AG08396 (cell line): ENCODE results near the gene SLC35B2.
A peak's percentile ranks its signal among the peaks of the same experiment; 100 is the strongest.
"Not testable (repeated sequence)": the region's sequence is repeated elsewhere in the genome, so short reads cannot be mapped to it uniquely, and the experiment has no call there.

Experiments
- DNase-seq: peaks from one replicate; pipeline ENCODE4 v3.0.0; 2012; ENCODE audit warnings: low spot score, mixed read lengths

The SLC35B2 gene

DNA sequence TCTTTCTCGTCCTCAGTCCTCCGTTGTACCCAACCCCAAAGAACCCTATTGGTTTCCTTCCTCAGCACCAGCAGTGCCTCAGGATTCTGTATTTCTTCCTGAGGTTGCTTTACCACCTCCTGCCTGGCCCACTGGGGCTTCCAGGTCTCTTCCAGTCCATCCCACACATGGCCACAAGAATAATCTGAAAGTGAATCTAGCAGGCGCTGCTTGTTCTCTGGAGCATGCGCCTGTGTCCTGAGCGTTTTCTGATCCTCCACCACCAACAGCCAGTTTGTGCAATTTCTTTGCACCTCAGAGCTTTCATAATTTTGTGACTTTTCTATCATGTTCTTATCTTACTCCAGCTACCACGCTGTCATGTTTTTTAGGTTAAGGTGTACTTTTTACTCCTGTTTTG lies 22.1 kb downstream of the SLC35B2 start:
- DNase-seq = no peak

DNA sequence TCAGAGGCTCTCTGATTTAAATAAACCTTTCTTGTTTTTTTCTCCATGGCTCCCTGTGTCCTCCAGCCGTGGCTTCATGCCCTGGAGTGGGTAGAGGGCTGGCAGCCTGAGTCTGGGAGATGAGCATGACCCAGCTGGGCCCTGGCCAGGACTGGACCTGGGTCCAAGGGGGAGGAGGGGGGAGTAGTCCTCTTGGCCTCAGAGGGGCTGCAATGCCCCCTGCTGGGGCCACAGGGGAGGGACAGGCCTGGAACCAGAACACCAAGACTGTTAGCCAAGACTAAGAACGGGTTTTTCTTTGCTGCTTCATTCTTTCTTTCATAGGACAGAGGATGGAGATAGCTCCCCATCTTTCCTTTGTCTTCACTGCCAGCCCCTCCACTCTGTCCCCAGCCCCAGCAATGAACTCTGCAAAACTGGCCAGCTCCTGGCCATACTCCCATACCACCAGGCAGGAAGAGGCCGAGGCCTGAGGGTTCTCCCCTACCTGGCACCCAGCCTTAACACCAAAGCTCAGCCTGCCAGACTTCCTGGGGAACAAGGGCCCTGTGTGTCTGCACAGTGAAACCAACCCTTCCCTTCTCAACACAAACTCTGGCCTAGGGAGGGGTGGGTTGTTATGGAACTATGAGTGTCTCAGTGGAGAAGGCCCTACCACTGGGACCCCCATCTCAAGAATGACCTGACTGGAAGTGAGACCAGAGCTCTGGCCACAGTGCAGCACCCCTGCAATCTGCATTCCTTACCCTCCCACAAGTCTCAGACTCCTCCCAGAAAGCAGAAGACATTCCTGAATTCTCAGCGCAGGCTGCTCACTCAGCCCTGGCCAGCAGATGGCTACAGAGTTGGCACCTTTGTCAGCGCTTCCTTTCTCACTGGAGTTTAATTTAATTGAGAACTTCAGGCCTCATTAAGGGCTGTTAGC lies 23.0 kb downstream of the SLC35B2 start:
- DNase-seq = peak; percentile 85

- DNase-seq = no peak
These were observed 23.7 kb downstream of the SLC35B2 start for GRCh38 chr6:44233567-44234100.

- no peak for DNase-seq
These were observed 24.4 kb downstream of the SLC35B2 start for GRCh38 chr6:44232676-44233566.

GRCh38 chr6:44231426-44231825 lies 25.9 kb downstream of the SLC35B2 start:
- DNase-seq = not testable (repeated sequence)

GRCh38 chr6:44230034-44230675 lies 27.2 kb downstream of the SLC35B2 start:
- DNase-seq = no peak

DNA sequence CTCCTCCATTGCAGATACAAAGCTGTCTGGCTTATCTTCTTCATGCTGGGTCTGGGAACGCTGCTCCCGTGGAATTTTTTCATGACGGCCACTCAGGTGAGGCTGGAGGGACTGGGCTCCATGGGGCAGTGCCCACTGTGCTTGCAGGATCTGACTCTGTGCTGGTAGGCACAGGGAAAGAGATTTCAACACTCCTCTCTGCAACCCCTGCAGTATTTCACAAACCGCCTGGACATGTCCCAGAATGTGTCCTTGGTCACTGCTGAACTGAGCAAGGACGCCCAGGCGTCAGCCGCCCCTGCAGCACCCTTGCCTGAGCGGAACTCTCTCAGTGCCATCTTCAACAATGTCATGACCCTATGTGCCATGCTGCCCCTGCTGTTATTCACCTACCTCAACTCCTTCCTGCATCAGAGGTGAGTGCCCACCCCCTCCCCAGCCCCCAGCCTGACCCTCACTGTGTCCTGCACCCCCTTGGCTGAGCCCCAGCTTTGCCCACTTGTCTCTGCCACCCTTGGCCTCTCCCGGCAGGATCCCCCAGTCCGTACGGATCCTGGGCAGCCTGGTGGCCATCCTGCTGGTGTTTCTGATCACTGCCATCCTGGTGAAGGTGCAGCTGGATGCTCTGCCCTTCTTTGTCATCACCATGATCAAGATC lies 27.8 kb downstream of the SLC35B2 start:
- no peak for DNase-seq

DNA sequence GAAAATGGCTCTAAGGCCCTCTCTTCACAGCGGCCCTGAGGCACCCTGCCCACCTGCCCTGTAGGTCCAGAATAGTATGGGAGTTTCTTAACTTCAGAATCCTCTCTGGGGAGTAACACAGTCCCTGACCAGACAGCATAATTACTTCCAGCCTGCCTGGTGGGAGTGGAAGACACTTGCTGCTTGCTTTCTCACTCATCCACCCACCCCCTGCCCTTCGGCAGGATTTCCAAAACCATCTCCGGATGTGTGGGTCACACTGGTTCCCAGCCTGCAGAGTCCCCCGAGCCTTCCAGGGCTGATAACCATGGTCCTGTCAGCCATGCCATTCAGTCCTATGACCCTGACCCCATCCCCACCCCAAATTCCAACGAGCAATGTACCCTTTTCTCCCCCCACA lies 28.5 kb downstream of the SLC35B2 start:
- no peak for DNase-seq

- no peak for DNase-seq
These were observed 28.9 kb downstream of the SLC35B2 start for GRCh38 chr6:44228433-44228832.

GRCh38 chr6:44228031-44228430 lies 29.3 kb downstream of the SLC35B2 start:
- DNase-seq = no peak

DNA sequence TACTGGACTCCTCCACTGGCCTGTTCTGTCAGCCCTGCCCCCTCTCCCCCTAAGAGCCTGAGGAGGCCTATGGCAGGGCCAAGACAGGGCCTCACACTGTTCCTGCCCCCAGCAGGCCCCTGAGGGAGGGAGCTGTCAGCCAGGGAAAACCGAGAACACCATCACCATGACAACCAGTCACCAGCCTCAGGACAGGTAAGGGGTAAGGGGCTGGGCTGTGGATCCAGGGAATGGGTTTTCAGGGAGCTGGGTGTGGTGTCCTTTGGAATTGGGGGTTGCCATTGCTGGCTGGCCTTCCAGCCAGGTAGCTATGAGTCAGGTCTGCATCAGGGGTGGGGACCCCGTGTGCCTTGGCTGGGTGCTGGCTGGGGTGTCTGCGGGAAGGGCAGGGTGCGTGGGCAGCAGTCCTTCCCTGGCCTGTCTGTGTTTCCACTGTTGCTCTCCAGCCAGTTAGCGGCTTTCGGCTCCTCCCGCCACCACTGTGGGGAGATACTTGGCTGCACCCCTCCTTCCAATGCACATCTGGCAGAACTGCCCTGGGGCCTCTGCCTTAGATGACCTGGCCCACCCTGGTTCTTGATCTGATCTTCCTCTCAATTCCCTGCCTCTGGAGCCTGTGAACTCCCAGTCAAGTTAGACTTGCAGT lies 30.1 kb downstream of the SLC35B2 start:
- no peak for DNase-seq

GRCh38 chr6:44226368-44227147 lies 30.8 kb downstream of the SLC35B2 start:
- no peak for DNase-seq

DNA sequence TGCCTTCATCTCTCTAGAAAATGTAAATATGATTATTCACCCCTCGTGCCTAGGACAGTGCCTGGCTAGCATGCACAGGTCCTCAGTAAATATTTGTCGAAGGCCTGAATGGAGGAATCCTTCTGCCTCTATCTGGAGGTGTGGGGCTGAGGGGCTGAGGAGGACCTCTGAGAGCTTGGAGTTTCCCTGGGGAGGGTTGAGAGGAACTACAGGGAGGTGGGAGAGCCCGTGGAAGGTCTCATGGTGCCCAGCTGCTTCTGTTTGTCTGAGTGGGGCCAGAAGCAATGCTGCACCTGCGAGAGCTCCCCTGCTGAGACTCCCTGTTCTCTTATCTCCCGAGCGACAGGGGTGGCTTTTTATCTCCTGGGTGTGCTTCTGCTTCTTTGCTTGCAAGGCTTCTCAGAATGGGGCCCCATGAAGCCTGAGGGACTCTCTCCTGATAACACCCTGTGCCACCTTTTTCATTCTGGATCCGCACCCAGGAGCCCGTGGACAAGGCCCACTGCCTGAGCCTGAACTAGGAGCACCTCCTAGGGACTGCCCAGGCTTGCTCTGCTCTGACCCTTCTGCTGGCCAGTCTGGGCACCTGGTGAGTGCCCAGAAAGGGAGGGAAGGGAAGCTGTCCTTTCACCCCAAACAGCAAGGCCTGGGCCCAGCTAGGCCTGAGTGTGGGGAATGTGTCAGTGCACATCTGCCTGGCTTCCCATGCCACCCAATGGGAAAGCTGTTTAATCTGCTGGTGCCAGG lies 31.6 kb downstream of the SLC35B2 start:
- DNase-seq = no peak

DNA sequence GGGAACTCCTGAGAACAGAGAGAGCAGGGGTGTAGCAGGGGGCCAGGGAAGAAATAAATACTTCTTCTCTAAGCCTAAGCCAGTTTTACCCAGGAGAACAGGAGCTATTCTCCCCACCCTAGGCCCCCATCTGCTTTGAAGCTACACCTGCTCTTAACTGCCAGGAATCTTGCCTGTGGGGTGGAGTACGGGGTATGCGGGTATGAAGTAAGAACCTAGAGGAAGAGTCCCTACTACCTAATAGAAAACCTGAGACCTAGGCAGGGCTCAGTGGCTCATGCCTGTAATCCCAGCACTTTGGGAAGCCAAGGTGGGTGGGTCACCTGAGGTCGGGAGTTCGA lies 32.4 kb downstream of the SLC35B2 start:
- DNase-seq = no peak

DNA sequence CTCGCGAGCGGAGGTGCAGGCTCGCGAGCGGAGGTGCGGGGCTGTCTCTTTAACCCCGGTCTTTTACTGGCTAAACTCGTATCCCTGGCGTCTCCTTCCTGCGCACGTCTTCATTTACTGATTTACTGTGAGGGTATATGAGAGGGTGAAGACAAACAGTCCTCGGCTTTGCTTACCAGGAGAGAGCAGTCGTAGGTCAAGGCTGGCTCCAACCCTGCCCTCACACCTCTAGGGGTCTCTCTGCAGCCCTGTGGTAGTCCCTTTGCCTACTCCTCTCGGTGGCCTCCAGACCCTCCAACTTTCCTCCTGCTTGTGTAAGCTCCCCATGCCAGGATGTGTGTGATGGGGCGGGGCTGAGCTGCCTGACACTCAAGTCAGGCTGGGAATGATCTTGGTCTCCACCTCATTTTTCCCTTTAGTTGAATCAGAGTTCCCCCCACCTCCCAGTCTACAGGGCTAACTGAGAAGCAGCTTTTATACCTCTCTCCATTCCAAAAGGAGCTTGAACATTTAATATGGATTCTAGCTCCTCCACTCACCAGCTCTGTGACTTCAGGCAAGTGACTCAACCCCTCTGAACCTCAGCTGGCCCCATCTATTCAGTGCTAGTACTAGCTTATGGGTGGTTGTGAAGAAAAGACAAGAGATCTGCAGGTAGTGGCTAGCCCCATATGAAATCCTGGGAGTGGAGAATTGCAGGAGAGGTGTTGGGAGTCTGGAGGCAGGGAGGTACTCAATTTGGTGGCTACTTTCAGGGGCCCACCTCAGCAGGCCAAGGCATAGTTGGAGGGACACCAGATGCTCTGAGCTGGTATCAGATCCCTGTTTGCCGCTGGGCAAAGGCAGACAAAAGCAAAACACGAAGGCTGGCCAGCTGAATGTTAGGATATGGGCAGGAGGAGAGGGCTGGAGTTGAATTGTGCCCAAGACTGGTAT lies 33.0 kb downstream of the SLC35B2 start:
- DNase-seq = peak; percentile 37

GRCh38 chr6:44223319-44224028 lies 33.9 kb downstream of the SLC35B2 start, which contains the start of gene SLC29A1:
TSS of gene SLC29A1 (plus strand) at chr6:44223595. CDS start at chr6:44227314, 3,719 bp downstream.
- DNase-seq = peak; percentile 93

DNA sequence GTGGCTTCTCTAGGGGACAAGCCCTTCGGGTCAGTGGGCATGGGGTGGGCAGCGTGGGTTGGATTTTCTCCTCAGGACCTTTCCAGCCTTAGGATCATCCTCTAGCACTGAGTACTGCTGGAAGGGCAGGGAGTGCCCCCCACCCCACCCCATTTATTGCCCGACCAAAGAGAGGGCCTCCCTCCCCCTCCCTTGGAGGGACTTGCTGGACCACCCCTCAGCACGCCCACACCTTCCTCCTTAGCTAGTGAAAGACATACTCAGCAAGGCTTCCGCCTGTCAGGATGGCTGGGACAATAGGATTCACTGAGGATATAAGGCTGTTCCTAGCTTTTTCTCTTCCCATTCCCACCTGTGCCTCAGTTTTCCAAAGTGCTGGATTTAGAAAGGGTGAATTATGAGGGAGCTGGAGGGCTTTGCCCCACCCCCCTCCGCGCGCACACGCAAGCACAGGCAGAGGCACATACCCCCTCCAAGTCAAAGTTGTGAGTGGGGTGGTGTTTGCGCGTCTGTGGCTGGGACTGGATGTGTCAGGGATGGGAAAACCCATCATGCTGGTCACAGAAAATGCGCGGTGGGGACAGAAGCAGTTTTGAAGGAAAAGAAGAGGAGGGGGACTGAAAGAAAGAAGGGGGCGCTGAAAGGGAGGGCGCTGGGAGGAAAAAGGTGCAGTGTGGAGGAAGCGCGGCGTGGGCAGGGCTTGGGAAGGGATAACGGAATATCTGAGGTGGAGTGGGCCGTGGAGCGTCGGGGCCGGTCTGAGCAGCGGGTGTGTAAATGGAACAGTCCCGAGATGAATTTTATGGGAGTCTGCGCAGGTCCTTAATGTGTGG lies 34.6 kb downstream of the SLC35B2 start:
- peak; percentile 26 for DNase-seq
